ENCODE data around the gene RALGPS1.

The RALGPS1 gene

GRCh38 chr9:127229691-127230417, 315.3 kb downstream of the RALGPS1 start:
- DNase-seq = no peak

GRCh38 chr9:127231666-127232065, 317.1 kb downstream of the RALGPS1 start:
- no peak for DNase-seq

GRCh38 chr9:127232833-127233549, 318.4 kb downstream of the RALGPS1 start:
- peak; percentile 27 for DNase-seq

DNA sequence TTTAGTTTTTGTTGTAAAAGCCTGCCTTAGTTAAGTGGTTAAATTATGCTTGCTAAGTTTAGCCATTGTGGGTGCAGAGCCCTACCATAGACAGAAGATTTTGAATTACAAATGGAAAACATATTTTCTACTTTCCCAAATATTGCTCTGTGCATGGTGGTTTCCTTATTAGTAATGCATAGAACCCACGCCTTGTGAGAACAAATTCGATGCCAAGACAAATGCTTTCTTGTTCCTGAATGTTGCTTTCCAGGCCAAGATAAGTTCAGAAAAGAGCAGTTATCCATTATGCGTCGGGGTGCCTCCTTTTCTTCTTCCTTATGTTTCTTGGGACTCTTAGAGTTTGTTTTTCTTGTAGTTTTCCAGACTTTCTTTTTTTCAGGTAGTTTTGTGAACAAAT, 319.0 kb downstream of the RALGPS1 start:
- no peak for DNase-seq

- no peak for DNase-seq
These were observed 319.4 kb downstream of the RALGPS1 start for GRCh38 chr9:127233989-127234388.

DNA sequence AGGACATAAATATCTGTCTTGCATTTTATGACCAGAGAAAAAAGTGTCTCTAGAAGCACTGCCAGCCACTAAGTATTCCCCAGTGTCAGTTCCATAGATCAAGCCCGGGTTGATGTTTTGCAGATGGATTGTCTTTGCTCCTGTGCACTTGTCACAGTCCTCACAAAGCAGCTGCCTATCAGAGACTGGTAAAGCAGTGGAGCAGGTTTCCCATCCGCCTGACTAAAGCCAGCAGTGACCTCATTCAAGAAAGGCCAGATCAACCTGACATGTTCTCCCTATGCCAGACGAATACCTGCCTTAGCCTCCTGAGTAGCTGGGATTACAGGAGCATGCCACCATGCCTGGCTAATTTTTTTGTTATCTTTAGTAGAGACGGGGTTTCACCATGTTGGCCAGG, 323.2 kb downstream of the RALGPS1 start:
- DNase-seq = no peak

DNA sequence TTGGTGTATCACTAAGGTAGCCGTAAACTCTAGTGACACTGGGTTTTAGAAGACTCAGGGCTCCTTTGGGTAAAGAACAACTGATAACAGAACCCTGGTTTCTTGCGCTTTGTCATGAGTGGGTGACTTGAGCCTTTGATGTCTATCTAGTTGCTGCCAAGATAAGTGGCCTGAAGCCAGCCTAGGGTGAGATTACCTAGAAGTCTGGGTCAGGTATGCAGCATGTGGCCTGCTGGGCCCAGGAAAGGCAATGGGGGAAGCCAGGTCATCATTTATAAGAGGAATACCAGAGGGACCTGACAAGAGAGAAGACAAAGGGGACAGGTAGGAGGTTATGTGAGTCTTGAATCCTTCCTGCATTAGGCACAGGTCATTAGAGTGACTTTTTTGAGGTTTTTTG, 326.8 kb downstream of the RALGPS1 start:
- DNase-seq = no peak

- peak; percentile 95 for DNase-seq
These were observed 330.3 kb downstream of the RALGPS1 start for GRCh38 chr9:127244609-127245601.

GRCh38 chr9:127245637-127246164, 331.1 kb downstream of the RALGPS1 start:
- no peak for DNase-seq

GRCh38 chr9:127248241-127248640, 333.7 kb downstream of the RALGPS1 start:
- DNase-seq = no peak

- no peak for DNase-seq
These were observed 335.3 kb downstream of the RALGPS1 start for GRCh38 chr9:127249877-127250276.

DNA sequence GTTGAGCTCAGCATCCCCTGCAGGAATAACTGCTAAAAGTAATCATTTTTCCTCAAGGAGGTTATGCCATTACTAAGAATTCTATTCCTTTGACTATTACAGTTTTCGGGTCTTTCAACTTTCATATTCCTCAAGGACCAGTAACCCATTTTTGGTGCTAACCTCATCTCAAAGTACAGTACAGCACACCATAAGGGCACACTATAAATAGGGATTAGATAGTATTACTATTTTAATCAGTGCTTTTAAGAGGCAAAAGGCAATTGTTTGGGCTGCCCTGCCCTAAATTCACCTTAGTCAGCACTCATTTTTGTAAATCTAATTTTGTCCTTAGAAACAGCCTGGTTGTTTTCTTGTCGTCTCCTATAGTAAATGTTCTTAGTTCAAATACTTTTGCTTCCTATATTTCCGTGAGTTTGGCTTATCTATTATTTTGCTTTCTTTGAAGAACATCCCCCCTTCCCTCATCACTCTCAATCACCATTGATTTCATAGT, 336.4 kb downstream of the RALGPS1 start:
- DNase-seq = no peak

- no peak for DNase-seq
These were observed 338.1 kb downstream of the RALGPS1 start for GRCh38 chr9:127252410-127253318.

DNA sequence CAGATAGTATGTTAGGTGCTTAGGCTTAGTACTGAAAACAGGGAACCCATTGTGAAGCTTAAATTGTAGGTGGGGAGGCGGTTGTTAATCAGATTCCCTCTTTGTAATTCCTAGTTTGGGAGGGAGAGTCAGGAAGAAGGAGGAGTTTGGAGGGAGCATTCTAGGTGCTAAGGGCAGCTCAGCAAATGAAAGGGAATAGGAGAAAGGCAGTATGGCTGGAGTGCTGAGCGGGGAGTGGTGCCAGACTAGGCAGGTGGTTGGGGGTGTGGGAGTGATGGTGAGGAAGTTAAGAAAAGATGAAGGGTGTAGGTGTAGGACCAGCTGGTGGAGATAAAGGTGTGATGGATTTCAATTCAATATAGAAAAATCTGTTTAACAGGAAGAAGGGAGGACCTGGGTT, 338.9 kb downstream of the RALGPS1 start:
- no peak for DNase-seq

- no peak for DNase-seq
These were observed 341.1 kb downstream of the RALGPS1 start for GRCh38 chr9:127255692-127256091.

DNA sequence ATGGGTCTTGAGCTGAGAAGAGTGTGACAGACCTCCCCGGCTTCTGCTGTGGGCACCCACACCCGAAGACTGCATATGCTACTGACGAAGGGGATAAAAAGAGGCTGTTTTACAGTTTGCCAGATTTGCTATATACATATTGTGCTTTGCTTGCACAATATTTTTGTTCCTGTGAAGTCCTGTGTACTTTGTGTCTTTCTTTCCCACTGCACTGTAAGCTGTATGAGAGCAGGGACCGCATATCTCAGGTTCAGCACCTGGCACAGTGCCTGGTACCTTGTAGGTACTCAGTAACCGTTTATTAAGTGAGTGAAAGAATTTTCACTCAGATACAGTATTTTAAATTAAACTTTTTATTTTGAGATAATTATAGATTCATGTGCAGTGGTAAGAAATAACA, 341.7 kb downstream of the RALGPS1 start:
- DNase-seq = no peak

DNA sequence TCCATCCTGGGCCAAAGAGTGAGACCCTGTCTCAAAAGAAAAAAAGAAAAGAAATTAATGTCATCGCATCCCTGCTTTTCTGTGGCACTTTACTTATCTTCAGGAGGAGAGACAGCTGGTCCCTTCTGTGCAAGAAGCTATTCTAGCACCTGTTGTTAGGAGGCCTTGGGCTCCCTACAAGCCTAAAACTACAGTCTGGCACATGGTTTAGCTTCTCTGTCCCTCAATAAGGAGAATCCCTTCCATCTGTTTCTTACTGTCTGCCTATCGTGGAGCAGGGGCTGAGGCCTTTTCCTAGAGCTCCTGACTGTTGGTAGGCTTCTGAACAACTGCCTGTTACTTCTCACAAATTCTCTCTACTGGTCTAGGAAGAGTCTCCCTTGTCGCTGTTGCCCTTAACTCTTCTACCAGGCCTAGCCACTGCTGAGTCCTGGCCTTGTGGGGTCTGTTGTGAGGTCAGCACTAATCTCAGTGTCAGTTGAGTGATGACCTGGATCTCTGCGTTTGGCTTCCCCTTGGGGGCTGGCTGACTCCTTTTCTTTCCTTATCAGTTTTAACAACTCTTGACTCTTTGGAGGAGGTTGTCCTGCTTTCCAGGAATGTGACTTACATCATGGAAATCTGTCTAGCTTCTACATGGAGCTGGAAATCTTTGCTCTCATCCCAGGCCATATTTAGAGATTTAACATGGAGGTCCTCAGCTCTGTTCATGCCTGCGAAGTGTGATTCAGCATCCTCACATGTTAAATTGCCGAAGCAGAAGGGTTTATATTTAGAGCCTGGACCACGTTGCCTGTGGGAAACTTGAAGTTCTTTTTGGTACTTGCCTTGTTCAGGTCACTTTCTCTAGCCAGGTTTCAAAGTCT, 344.3 kb downstream of the RALGPS1 start:
- DNase-seq = no peak

DNA sequence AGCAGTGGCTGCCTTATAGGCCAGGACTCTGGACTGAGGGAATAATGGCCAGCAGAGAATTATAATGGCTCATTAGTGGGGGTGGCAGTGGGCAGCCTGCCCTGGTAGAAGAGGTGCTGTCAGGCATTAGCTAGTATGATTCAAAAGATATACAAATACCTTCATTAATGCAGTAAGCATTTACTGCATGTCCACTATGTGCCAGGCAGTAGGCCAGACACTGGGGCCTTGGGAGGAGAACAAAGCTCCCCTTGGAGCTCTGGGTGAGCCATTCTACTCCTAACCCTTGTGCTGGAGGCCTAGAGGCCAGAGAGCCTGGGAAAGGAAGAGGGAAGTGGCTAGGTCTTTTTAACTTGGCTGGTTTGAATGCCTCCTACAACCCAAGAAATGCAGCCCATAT, 348.0 kb downstream of the RALGPS1 start:
- DNase-seq = no peak

GRCh38 chr9:127263237-127263636, 348.7 kb downstream of the RALGPS1 start:
- DNase-seq = no peak

DNA sequence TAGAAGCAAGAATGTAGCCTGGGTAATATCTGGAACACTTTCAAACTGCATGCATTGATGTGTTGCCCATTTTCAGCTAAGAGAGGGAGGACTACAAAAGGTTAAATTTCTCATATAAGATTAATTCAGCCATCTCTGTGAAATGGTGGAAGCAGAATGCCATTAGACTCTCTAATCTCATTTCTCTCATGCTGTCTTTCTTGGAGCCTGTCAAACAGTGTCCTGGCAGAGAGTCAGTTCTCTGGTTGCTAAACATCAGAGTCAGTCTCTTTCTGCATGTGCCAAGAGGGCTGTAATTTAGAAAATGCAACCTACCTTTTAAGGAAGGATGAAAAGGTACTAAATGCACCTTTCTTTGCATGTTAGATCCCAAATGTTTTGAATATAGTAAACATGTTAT, 349.1 kb downstream of the RALGPS1 start:
- DNase-seq = no peak
